Measurements from ENCODE around the gene ST6GAL2. TPM values are rescaled to one million over a fixed set of nuclear protein-coding genes. Genes with fewer than 3 reads are reported as not detected.

The ST6GAL2 gene
- total and polyA plus RNA-seq, 12 donors = 0.03 to 0.57 (median 0.13) TPM; not detected in 1

GRCh38 chr2:106825161-106825560 lies 60.8 kb downstream of the ST6GAL2 start:
- Histone ChIP-seq H3K36me3 (replicated peaks in 1 of 2) (no peaks in the 10 kb centered on the region), H3K4me1 (replicated peaks in 1 of 2) (no peaks in the 10 kb centered on the region), H3K27me3 (no peaks in the 10 kb centered on the region), H3K9me3 (replicated peaks in 1 of 3) (no peaks in the 10 kb centered on the region), H3K4me3 (no peak overlapping the region), H3K27ac (no peak overlapping the region)
- DNase-seq = no peak
- intact Hi-C loops (cut with DNase I) = no loop called here
- WGBS, 4 donors = 71 to 100% (median 89%) methylated on average over 1 of the region's 1 CpG
- TF ChIP-seq, protein P1, sequence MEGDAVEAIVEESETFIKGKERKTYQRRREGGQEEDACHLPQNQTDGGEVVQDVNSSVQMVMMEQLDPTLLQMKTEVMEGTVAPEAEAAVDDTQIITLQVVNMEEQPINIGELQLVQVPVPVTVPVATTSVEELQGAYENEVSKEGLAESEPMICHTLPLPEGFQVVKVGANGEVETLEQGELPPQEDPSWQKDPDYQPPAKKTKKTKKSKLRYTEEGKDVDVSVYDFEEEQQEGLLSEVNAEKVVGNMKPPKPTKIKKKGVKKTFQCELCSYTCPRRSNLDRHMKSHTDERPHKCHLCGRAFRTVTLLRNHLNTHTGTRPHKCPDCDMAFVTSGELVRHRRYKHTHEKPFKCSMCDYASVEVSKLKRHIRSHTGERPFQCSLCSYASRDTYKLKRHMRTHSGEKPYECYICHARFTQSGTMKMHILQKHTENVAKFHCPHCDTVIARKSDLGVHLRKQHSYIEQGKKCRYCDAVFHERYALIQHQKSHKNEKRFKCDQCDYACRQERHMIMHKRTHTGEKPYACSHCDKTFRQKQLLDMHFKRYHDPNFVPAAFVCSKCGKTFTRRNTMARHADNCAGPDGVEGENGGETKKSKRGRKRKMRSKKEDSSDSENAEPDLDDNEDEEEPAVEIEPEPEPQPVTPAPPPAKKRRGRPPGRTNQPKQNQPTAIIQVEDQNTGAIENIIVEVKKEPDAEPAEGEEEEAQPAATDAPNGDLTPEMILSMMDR (IDR thresholded peaks at IDR 0.05) = no peak
- TF ChIP-seq POLR2A (IDR thresholded peaks at IDR 0.05) = no peak

DNA sequence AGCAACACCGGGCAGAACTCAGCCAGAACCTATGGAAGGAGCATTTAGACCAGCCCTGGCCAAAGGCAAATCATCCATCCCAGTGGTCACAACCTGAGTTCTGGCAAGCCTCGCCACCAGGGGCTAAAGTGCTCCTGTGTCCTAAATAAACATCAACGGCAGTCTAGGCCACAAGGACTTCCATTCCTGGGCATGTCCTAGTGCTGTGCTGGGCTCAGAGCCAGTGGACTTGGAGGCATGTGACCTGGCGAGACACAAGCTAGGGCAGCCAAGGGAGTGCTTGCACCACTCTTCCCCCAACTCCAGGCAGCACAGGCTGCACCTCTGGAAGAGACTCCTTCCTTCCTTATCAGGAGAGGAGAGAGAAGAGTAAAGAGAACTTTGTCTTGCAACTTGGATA lies 69.0 kb downstream of the ST6GAL2 start:
- no peak for TF ChIP-seq POLR2A (IDR thresholded peaks at IDR 0.05)
- no peak overlapping the region for H3K27ac ChIP-seq
- H3K36me3 ChIP-seq (replicated peaks in 1 of 2) = no peaks in the 10 kb centered on the region
- H3K9me3 ChIP-seq (replicated peaks in 1 of 3) = no peaks in the 10 kb centered on the region
- H3K4me1 ChIP-seq (replicated peaks in 1 of 2) = no peaks in the 10 kb centered on the region
- intact Hi-C loops (cut with DNase I) = no loop called here
- DNase-seq = peak in 1 of 7 donors; percentile 2
- no peak overlapping the region for H3K4me3 ChIP-seq
- WGBS, 4 donors = 59 to 72% (median 67%) methylated on average over 3 to 4 of the region's 4 CpGs
- H3K27me3 ChIP-seq = no peaks in the 10 kb centered on the region

- H3K9me3 ChIP-seq (replicated peaks in 1 of 3) = no peaks in the 10 kb centered on the region
- H3K4me3 ChIP-seq = no peak overlapping the region
- H3K27ac ChIP-seq = no peak overlapping the region
- 81 to 85% (median 83%) methylated on average over 5 of the region's 5 CpGs for WGBS, 4 donors
- H3K4me1 ChIP-seq (replicated peaks in 1 of 2) = no peaks in the 10 kb centered on the region
- no peaks in the 10 kb centered on the region for H3K27me3 ChIP-seq
- no peak for DNase-seq
- TF ChIP-seq, protein P1 (IDR thresholded peaks at IDR 0.05) = no peak
- no peak for TF ChIP-seq POLR2A (IDR thresholded peaks at IDR 0.05)
- intact Hi-C loops (cut with DNase I) = no loop called here
- H3K36me3 ChIP-seq (replicated peaks in 1 of 2) = no peaks in the 10 kb centered on the region
Observed at GRCh38 chr2:106812841-106813240, 73.1 kb downstream of the ST6GAL2 start.

- WGBS, 4 donors = 73 to 81% (median 73%) methylated on average over 4 of the region's 4 CpGs
- Histone ChIP-seq H3K27ac (no peak overlapping the region), H3K4me3 (no peak overlapping the region)
Observed at GRCh38 chr2:106812383-106812782, 73.6 kb downstream of the ST6GAL2 start.

DNA sequence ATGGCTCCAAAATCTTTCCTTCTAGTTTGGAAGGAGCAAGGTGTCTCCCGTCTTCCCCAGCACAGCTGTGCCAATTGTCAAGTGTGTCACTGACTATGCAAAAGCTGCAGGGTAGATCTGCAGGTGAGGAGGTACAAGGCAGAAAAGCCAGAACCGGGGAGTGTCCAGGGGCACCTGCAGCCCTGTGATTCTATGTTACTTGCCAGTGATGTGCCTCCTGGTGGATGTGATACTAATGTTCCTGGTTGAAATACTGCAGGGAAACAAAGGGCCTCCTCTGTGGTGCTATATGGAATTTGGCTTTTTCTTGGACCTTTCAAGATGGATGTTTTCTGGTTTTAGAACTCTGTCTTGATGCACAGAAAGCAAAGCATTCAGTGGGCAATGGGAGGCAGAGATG lies 80.3 kb downstream of the ST6GAL2 start:
- H3K9me3 ChIP-seq (replicated peaks in 1 of 3) = no peaks in the 10 kb centered on the region
- no peak overlapping the region for H3K27ac ChIP-seq
- WGBS, 4 donors = 75 to 79% (median 77%) methylated on average over 2 of the region's 2 CpGs
- H3K4me1 ChIP-seq (replicated peaks in 1 of 2) = no peaks in the 10 kb centered on the region
- H3K27me3 ChIP-seq = no peaks in the 10 kb centered on the region
- H3K36me3 ChIP-seq (replicated peaks in 1 of 2) = no peaks in the 10 kb centered on the region
- no peak overlapping the region for H3K4me3 ChIP-seq
- no peak for DNase-seq
- TF ChIP-seq POLR2A (IDR thresholded peaks at IDR 0.05) = no peak
- TF ChIP-seq, protein P1 (IDR thresholded peaks at IDR 0.05) = no peak
- intact Hi-C loops (cut with DNase I) = no loop called here

More at GRCh38 chr2:106812383-106812782, 73.6 kb downstream of the ST6GAL2 start:
- no peaks in the 10 kb centered on the region for H3K4me1 ChIP-seq (replicated peaks in 1 of 2)
- no peaks in the 10 kb centered on the region for H3K27me3 ChIP-seq
- no peaks in the 10 kb centered on the region for H3K36me3 ChIP-seq (replicated peaks in 1 of 2)
- TF ChIP-seq POLR2A (IDR thresholded peaks at IDR 0.05) = no peak
- H3K9me3 ChIP-seq (replicated peaks in 1 of 3) = no peaks in the 10 kb centered on the region
- DNase-seq = no peak
- intact Hi-C loops (cut with DNase I) = no loop called here
